HCT116 (cell line): ENCODE data around the gene CACNB3. TPM values are rescaled to one million over a fixed set of nuclear protein-coding genes. Genes with fewer than 3 reads are reported as not detected.

Experiments
- ATAC-seq: fragments of 200-7000 bp; cut with Tn5 transposase; 2 replicates; pipeline ENCODE4 v1.9.1; 2020; ENCODE audit warnings: mild to moderate bottlenecking, moderate library complexity
- BruUV-seq: library from RNA; stranded (reverse); fragments of 400-500 nt; replicated peaks from 2 replicates; lab custom pipeline; 2021; lab: Mats Ljungman, UMichigan
- CTCF ChIA-PET: fragments of 300-600 bp; sonication (Branson Sonifier 250); formaldehyde crosslinking; loops from one replicate; lab custom pipeline; 2021; ENCODE audit warnings: antibody characterized with exemption; lab: Charles Lee
- POLR2A ChIA-PET: fragments of 300-600, 350-600 bp; sonication (Branson Sonifier 250); formaldehyde crosslinking; loops from one replicate; lab custom pipeline; 2021; ENCODE audit warnings: antibody characterized with exemption; lab: Charles Lee
- RAD21 ChIA-PET, 2 experiments: fragments of 300-600 bp; sonication (Branson Sonifier 250); formaldehyde crosslinking; loops; one replicate each; lab custom pipeline; 2023; ENCODE audit warnings: low total read pairs in 2 of 2; ENCODE audit not compliant: uncharacterized antibody in 2 of 2, unreplicated experiment in 2 of 2, low non-redundant PET in 1 of 2; lab: Charles Lee
- DNase-seq: peaks from one replicate; pipeline ENCODE4 v3.0.0-alpha.2; 2010; ENCODE audit warnings: low read depth, low spot score
- H2AFZ ChIP-seq: fragments of 200-600 bp; shearing (Covaris generic), sonication (generic); 2 replicates; pipeline ENCODE4 v1.6.1; 2017; ENCODE audit warnings: low read depth, mixed run types, mixed read lengths, antibody characterized with exemption, low read length; ENCODE audit not compliant: poor library complexity, severe bottlenecking
- H3K27ac ChIP-seq: 2 replicates; pipeline ENCODE4 v1.5.1; 2012; ENCODE audit warnings: low read depth, low read length
- H3K27me3 ChIP-seq: fragments of 200-600 bp; sonication (generic); 2 replicates; pipeline ENCODE4 v1.6.1; 2016; ENCODE audit warnings: mixed run types, low read length, mixed read lengths; ENCODE audit not compliant: insufficient read depth
- H3K36me3 ChIP-seq, 2 experiments: fragments of 200-500 bp in 1 of 2; fragments of 200-600 bp in 1 of 2; sonication (Bioruptor generic) in 1 of 2; sonication (generic) in 1 of 2; 2 replicates each; pipeline versions ENCODE4 v1.5.1 to v1.6.1; 2014 to 2016; ENCODE audit warnings: low read length in 2 of 2, inconsistent platforms in 1 of 2, mixed read lengths in 1 of 2, mixed run types in 1 of 2; ENCODE audit not compliant: insufficient read depth in 2 of 2, control insufficient read depth in 1 of 2
- H3K4me1 ChIP-seq, 2 experiments: fragments of 200-600 bp in 1 of 2; sonication (generic) in 1 of 2; 2 replicates each; pipeline versions ENCODE4 v1.5.1 to v1.6.1; 2012 to 2017; ENCODE audit warnings: low read length in 2 of 2, inconsistent platforms in 1 of 2, mild to moderate bottlenecking in 1 of 2, mixed read lengths in 1 of 2, mixed run types in 1 of 2, moderate library complexity in 1 of 2; ENCODE audit not compliant: insufficient read depth in 2 of 2, control insufficient read depth in 1 of 2
- H3K4me2 ChIP-seq: fragments of 200-600 bp; sonication (generic); 2 replicates; pipeline ENCODE4 v1.6.1; 2017; ENCODE audit warnings: mixed run types, low read length, mixed read lengths
- H3K4me3 ChIP-seq, 2 experiments: fragments of 200-600 bp in 1 of 2; sonication (generic) in 1 of 2; replicated peaks in 1 of 2; 2 replicates each; pipeline ENCODE4 v1.5.1; 2011 to 2016; ENCODE audit warnings: low read length in 2 of 2, control low read depth in 1 of 2, low read depth in 1 of 2, mild to moderate bottlenecking in 1 of 2, mixed read lengths in 1 of 2, mixed run types in 1 of 2
- H3K79me2 ChIP-seq: fragments of 200-600 bp; sonication (generic); 2 replicates; pipeline ENCODE4 v1.6.1; 2017; ENCODE audit warnings: mild to moderate bottlenecking, mixed run types, low read length, moderate library complexity, mixed read lengths; ENCODE audit not compliant: insufficient read depth
- H3K9ac ChIP-seq: fragments of 200-600 bp; sonication (generic); 2 replicates; pipeline ENCODE4 v1.6.1; 2016; ENCODE audit warnings: low read length, mixed read lengths
- H3K9me2 ChIP-seq: fragments of 200-600 bp; sonication (generic), shearing (Covaris generic); 2 replicates; pipeline ENCODE4 v1.6.1; 2017; ENCODE audit warnings: mixed run types, mild to moderate bottlenecking, moderate library complexity; ENCODE audit not compliant: insufficient read depth
- H3K9me3 ChIP-seq, 2 experiments: fragments of 200-500 bp in 1 of 2; fragments of 200-600 bp in 1 of 2; sonication (Bioruptor generic) in 1 of 2; sonication (generic) in 1 of 2; 2 replicates each; pipeline ENCODE4 v1.6.1; 2014 to 2017; ENCODE audit warnings: low read length in 2 of 2, mixed read lengths in 2 of 2, inconsistent platforms in 1 of 2, low read depth in 1 of 2, mild to moderate bottlenecking in 1 of 2, mixed run types in 1 of 2, moderate library complexity in 1 of 2; ENCODE audit not compliant: control insufficient read depth in 1 of 2, insufficient read depth in 1 of 2
- H4K20me1 ChIP-seq: fragments of 200-600 bp; sonication (generic), shearing (Covaris generic); 2 replicates; pipeline ENCODE4 v1.6.1; 2017; ENCODE audit warnings: mixed run types, mild to moderate bottlenecking, moderate library complexity; ENCODE audit not compliant: insufficient read depth
- EZH2 ChIP-seq: fragments of 200-600 bp; sonication (generic); IDR thresholded peaks from 2 replicates; pipeline ENCODE4 v1.6.1; 2017; ENCODE audit warnings: antibody characterized with exemption, mixed run types
- RAD21 ChIP-seq: IDR thresholded peaks from 2 replicates; pipeline ENCODE4 v1.6.1; 2012; ENCODE audit warnings: low read depth, mild to moderate bottlenecking
- YY1 ChIP-seq: IDR thresholded peaks from 2 replicates; pipeline ENCODE4 v1.6.1; 2011; ENCODE audit warnings: low read length, low read depth, moderate library complexity, mild to moderate bottlenecking; ENCODE audit not compliant: insufficient replicate concordance; ENCODE audit errors: extremely low read depth
- intact Hi-C: fragments of 100-400 bp; cut with micrococcal nuclease; formaldehyde crosslinking; loops from 2 replicates; pipeline ENCODE4 v1.10.0; 2022
- total RNA-seq: library from RNA; stranded (reverse); gene quantifications from one replicate; pipeline ENCODE4 v1.2.1, GENCODE V29; 2021; ENCODE audit not compliant: unreplicated experiment
- TF ChIP-seq, protein P1 (sequence below), 3 experiments: fragments of 200-600 bp in 1 of 3; sonication (generic) in 1 of 3; IDR thresholded peaks in 2 of 3; conservative IDR thresholded peaks in 1 of 3; 2 replicates each; pipeline ENCODE4 v1.5.1; 2012 to 2017; ENCODE audit warnings: low read depth in 2 of 3, low read length in 2 of 3, antibody characterized with exemption in 1 of 3, borderline replicate concordance in 1 of 3, control low read depth in 1 of 3, mild to moderate bottlenecking in 1 of 3, mixed read lengths in 1 of 3, mixed run types in 1 of 3, moderate library complexity in 1 of 3; ENCODE audit not compliant: insufficient read depth in 1 of 3
- TF ChIP-seq, protein P2 (sequence below): IDR thresholded peaks from 2 replicates; pipeline ENCODE4 v1.6.1; 2011; ENCODE audit warnings: mild to moderate bottlenecking, low read length, moderate library complexity; ENCODE audit not compliant: insufficient replicate concordance; ENCODE audit errors: extremely low read depth

The CACNB3 gene
- total RNA-seq, 1 experiment from 2014 or later, result 22.0 TPM

DNA sequence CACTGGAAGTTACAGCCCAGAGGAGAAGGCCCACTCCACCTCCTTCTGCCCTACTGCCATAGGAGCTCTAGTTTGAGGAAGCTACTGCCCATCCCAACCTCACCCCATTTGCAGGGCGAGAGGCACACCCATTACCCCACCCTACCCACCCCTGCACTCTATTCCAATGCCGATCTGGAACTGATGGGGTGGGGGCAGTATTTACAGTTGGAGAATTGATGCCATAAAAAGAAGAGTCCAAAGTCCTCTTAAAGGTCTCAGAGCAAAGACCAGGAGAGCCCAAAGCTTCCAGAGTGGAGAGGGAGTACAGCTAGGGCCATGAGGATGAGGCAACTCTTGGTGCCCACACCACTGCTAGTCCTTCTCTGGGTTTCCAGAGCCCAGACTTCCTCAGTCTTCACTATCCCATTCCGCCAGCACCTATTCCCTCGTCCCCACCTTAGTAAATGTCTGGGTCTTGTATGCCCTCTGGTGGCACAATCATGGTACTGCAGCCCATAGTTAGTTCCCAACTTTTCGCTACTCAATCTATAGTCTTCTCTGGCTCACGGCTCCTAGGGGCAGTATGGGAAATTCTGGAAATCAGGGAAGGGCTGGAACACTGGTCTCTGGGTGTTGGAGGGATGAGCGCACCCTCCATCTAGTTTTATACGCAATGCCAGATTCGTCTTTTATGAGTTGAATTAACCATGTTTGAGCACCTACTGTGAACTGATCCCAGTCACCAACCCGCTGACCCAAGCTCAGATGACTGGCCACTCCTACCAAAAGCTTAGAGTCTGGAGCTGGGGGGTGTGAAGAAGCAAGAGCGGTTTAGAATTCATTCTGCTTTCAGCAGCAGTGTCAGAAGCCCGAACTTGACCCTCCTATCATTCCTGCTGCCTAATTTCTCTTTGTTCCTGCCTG lies 22.5 kb upstream of the CACNB3 start:
- Histone ChIP-seq H3K4me3 (no peak overlapping the region), H2AFZ (peak overlapping the region; percentile 76), H4K20me1 (no peaks in the 10 kb centered on the region), H3K27me3 (no peaks in the 10 kb centered on the region), H3K9me3 (no peaks in the 10 kb centered on the region), H3K9ac (no peak overlapping the region), H3K79me2 (no peaks in the 10 kb centered on the region), H3K4me2 (peak overlapping the region; percentile 27), H3K27ac (no peak overlapping the region), H3K36me3 (no peaks in the 10 kb centered on the region), H3K9me2 (no peaks in the 10 kb centered on the region), H3K4me1 (peaks cover 8 to 15% of the 10 kb centered on the region in 2 experiments)
- TF ChIP-seq, protein P1, sequence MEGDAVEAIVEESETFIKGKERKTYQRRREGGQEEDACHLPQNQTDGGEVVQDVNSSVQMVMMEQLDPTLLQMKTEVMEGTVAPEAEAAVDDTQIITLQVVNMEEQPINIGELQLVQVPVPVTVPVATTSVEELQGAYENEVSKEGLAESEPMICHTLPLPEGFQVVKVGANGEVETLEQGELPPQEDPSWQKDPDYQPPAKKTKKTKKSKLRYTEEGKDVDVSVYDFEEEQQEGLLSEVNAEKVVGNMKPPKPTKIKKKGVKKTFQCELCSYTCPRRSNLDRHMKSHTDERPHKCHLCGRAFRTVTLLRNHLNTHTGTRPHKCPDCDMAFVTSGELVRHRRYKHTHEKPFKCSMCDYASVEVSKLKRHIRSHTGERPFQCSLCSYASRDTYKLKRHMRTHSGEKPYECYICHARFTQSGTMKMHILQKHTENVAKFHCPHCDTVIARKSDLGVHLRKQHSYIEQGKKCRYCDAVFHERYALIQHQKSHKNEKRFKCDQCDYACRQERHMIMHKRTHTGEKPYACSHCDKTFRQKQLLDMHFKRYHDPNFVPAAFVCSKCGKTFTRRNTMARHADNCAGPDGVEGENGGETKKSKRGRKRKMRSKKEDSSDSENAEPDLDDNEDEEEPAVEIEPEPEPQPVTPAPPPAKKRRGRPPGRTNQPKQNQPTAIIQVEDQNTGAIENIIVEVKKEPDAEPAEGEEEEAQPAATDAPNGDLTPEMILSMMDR (IDR thresholded peaks at IDR 0.05 in 2 of 3, conservative IDR thresholded peaks at IDR 0.05 in 1 of 3; ENCODE audit: borderline replicate concordance in 1 of 3, insufficient read depth in 1 of 3, low read depth in 2 of 3, low read length in 2 of 3), result peak; percentile 92 to 96 (median 96)
- TF ChIP-seq, protein P2, sequence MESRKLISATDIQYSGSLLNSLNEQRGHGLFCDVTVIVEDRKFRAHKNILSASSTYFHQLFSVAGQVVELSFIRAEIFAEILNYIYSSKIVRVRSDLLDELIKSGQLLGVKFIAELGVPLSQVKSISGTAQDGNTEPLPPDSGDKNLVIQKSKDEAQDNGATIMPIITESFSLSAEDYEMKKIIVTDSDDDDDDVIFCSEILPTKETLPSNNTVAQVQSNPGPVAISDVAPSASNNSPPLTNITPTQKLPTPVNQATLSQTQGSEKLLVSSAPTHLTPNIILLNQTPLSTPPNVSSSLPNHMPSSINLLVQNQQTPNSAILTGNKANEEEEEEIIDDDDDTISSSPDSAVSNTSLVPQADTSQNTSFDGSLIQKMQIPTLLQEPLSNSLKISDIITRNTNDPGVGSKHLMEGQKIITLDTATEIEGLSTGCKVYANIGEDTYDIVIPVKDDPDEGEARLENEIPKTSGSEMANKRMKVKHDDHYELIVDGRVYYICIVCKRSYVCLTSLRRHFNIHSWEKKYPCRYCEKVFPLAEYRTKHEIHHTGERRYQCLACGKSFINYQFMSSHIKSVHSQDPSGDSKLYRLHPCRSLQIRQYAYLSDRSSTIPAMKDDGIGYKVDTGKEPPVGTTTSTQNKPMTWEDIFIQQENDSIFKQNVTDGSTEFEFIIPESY, result no peak
- TF ChIP-seq RAD21 (peak; percentile 98), YY1 (peak; percentile 34), EZH2 (no peak)
- no TSS peak for BruUV-seq
- RAD21 ChIA-PET, result interaction anchor here (1.1 to 2.3 kb wide), 3 partner anchors 42 to 43 kb away, joined by 4 to 21 read pairs (median 10); no protein-coding TSS in a partner anchor
- ATAC-seq (peak; percentile 94), DNase-seq (peak; percentile 77)
- POLR2A ChIA-PET, result interaction anchor here (0.6 to 1.7 kb wide), 3 partner anchors 43 to 250 kb away, joined by 3 to 12 read pairs (median 6); no protein-coding TSS in a partner anchor
- CTCF ChIA-PET, result interaction anchor here (0.9 to 7.9 kb wide), 12 partner anchors 10 to 638 kb away, joined by 3 to 85 read pairs (median 5); partner anchors contain the start of gene ASB8
- intact Hi-C loops, result loop anchor here (1.0 to 5.0 kb wide), 3 partner anchors 43 to 254 kb away; partner anchors contain the start of gene KANSL2
